ENCODE measurements around the gene TTC14. TPM values are rescaled to one million over a fixed set of nuclear protein-coding genes. Genes with fewer than 3 reads are reported as not detected.

The TTC14 gene
- total and polyA plus RNA-seq, 2 of the 13 experiments (the other 11 are each of a cell fraction or from before 2014, with no cell fraction given): 28.1 to 35.9 TPM

- Histone ChIP-seq H2AFZ (ENCODE audit: low read length) (no peak overlapping the region), H3K4me1 (ENCODE audit: insufficient read depth, low read length) (no peaks in the 10 kb centered on the region), H4K20me1 (ENCODE audit: insufficient read depth, low read length) (no peaks in the 10 kb centered on the region), H3K4me3 (replicated peaks in 1 of 3; ENCODE audit: insufficient read depth in 1 of 3, low read depth in 2 of 3, low read length in 3 of 3) (no peak overlapping the region), H3K27ac (ENCODE audit: extremely low read length, insufficient read depth, low read length) (no peak overlapping the region), H3K79me2 (ENCODE audit: insufficient read depth, low read length) (no peaks in the 10 kb centered on the region), H3K9ac (ENCODE audit: insufficient read depth, low read depth, low read length) (no peak overlapping the region), H3K9me3 (ENCODE audit: low read length) (no peaks in the 10 kb centered on the region), H3K4me2 (ENCODE audit: low read depth, low read length) (no peak overlapping the region), H3K36me3 (replicated peaks in 1 of 2; ENCODE audit: control insufficient read depth in 1 of 2, insufficient read depth in 2 of 2, low read length in 2 of 2) (no peaks in the 10 kb centered on the region), H3K27me3 (ENCODE audit: control insufficient read depth in 1 of 2, insufficient read depth in 2 of 2, low read length in 2 of 2) (0 out of 5 replicates have a peak, but pooled peaks cover 0 to 6% of the 10 kb centered on the region in 2 experiments)
- 11% methylated on average over 6 of the region's 6 CpGs for WGBS (ENCODE audit: low lambda C conversion rate)
- POLR2A ChIA-PET: no interaction called here
- BruUV-seq (replicated peaks): no TSS peak
- intact Hi-C loops (cut with micrococcal nuclease; ENCODE audit: unreplicated experiment): no loop called here
- ATAC-seq (no peak), FAIRE-seq (no peak), DNase-seq (ENCODE audit: low spot score) (no peak)
- TF ChIP-seq NR1H2 (CRISPR knock-in tag; IDR thresholded peaks at IDR 0.05; ENCODE audit: borderline replicate concordance, low read depth) (no peak), SCMH1 (CRISPR knock-in tag; IDR thresholded peaks at IDR 0.05; ENCODE audit: borderline replicate concordance) (no peak), NFYB (CRISPR knock-in tag; IDR thresholded peaks at IDR 0.05) (no peak)
- in situ Hi-C loops (cut with HindIII; ENCODE audit: extremely low pct_ligation_motif_present, low pct_unique_long_range_greater_than_20kb): no loop called here
- CTCF ChIA-PET (ENCODE audit: low intra/inter-chr PET ratio, low total read pairs): no interaction called here
Measured at GRCh38 chr3:180571831-180572598, 29.9 kb upstream of the TTC14 start.

- no peaks in the 10 kb centered on the region for H4K20me1 ChIP-seq (ENCODE audit: insufficient read depth, low read length)
- no peak overlapping the region for H3K27ac ChIP-seq (ENCODE audit: extremely low read length, insufficient read depth, low read length)
- in situ Hi-C loops (cut with HindIII; ENCODE audit: extremely low pct_ligation_motif_present, low pct_unique_long_range_greater_than_20kb) (loop anchor here (25.0 kb wide), 1 partner anchor 763 kb away; no protein-coding TSS in a partner anchor), intact Hi-C loops (cut with micrococcal nuclease; ENCODE audit: unreplicated experiment) (no loop called here)
- no peak overlapping the region for H2AFZ ChIP-seq (ENCODE audit: low read length)
- no TSS peak for BruUV-seq (replicated peaks)
- FAIRE-seq: no peak
- 0 out of 5 replicates have a peak, but pooled peaks cover 0 to 3% of the 10 kb centered on the region in 2 experiments for H3K27me3 ChIP-seq (ENCODE audit: control insufficient read depth in 1 of 2, insufficient read depth in 2 of 2, low read length in 2 of 2)
- H3K79me2 ChIP-seq (ENCODE audit: insufficient read depth, low read length): no peaks in the 10 kb centered on the region
- no peak overlapping the region for H3K9ac ChIP-seq (ENCODE audit: insufficient read depth, low read depth, low read length)
- H3K4me2 ChIP-seq (ENCODE audit: low read depth, low read length): no peak overlapping the region
- H3K4me1 ChIP-seq (ENCODE audit: insufficient read depth, low read length): no peaks in the 10 kb centered on the region
- no peak for TF ChIP-seq RFX5 (IDR thresholded peaks at IDR 0.05; ENCODE audit: low read depth, low read length)
- no peak for TF ChIP-seq PBX3 (CRISPR knock-in tag; IDR thresholded peaks at IDR 0.05; ENCODE audit: borderline replicate concordance)
- no peak for TF ChIP-seq CHD4 (IDR thresholded peaks at IDR 0.05; ENCODE audit: borderline replicate concordance, low read length)
- no peak for TF ChIP-seq ZC3H13 (CRISPR knock-in tag; IDR thresholded peaks at IDR 0.05)
- TF ChIP-seq ATF4 (CRISPR knock-in tag; IDR thresholded peaks at IDR 0.05): no peak
- no peak for TF ChIP-seq GATAD2A (CRISPR knock-in tag; IDR thresholded peaks at IDR 0.05)
- DNase-seq (ENCODE audit: low spot score): no peak
- 7% methylated on average over 3 of the region's 3 CpGs for WGBS (ENCODE audit: low lambda C conversion rate)
- H3K36me3 ChIP-seq (replicated peaks in 1 of 2; ENCODE audit: control insufficient read depth in 1 of 2, insufficient read depth in 2 of 2, low read length in 2 of 2): no peaks in the 10 kb centered on the region
- no peak for ATAC-seq
- no peak overlapping the region for H3K4me3 ChIP-seq (replicated peaks in 1 of 3; ENCODE audit: insufficient read depth in 1 of 3, low read depth in 2 of 3, low read length in 3 of 3)
- ChIA-PET POLR2A (no interaction called here), CTCF (ENCODE audit: low intra/inter-chr PET ratio, low total read pairs) (no interaction called here)
- H3K9me3 ChIP-seq (ENCODE audit: low read length): no peaks in the 10 kb centered on the region
Measured at GRCh38 chr3:180575571-180575970, 26.4 kb upstream of the TTC14 start.

Measured in HepG2 (cell line).